Epithelial cell of esophagus (primary cell): Measurements from ENCODE around the gene KRT3.

ENCODE experiments used
- DNase-seq: peaks from one replicate; pipeline ENCODE4 v3.0.0; 2010; ENCODE audit warnings: low read depth
- H3K4me3 ChIP-seq: 2 replicates; pipeline ENCODE4 v1.5.1; 2011; ENCODE audit warnings: mild to moderate bottlenecking, low read length, control low read depth
- CTCF ChIP-seq: IDR thresholded peaks from 2 replicates; pipeline ENCODE4 v1.5.1; 2011; ENCODE audit warnings: low read depth, mild to moderate bottlenecking, low read length, control low read depth, inconsistent platforms; ENCODE audit not compliant: insufficient read depth; ENCODE audit errors: missing control alignments

KRT3 gene

GRCh38 chr12:52795694-52796428 lies at the start of gene KRT3:
Gene KRT3 (minus strand): TSS chr12:52796117. CDS start chr12:52796042, 75 bp downstream.
- no peak within 1 kb of the TSS for H3K4me3 ChIP-seq
- no peak for TF ChIP-seq CTCF
- no peak for DNase-seq

- DNase-seq, result no peak
- TF ChIP-seq CTCF, result no peak
- H3K4me3 ChIP-seq, result no peak overlapping the region
These were observed 48.5 kb upstream of the KRT3 start for GRCh38 chr12:52844386-52844785.

- no peak for DNase-seq
- TF ChIP-seq CTCF, result no peak
- no peak overlapping the region for H3K4me3 ChIP-seq
These were observed 43.7 kb upstream of the KRT3 start for GRCh38 chr12:52839436-52840105.

GRCh38 chr12:52838609-52839435 lies 42.9 kb upstream of the KRT3 start:
- no peak overlapping the region for H3K4me3 ChIP-seq
- DNase-seq, result no peak
- no peak for TF ChIP-seq CTCF

- TF ChIP-seq CTCF, result no peak
- no peak for DNase-seq
- H3K4me3 ChIP-seq, result no peak overlapping the region
These were observed 42.1 kb upstream of the KRT3 start for GRCh38 chr12:52837781-52838608.

- no peak overlapping the region for H3K4me3 ChIP-seq
- TF ChIP-seq CTCF, result no peak
- DNase-seq, result peak; percentile 86
These were observed 41.5 kb upstream of the KRT3 start for GRCh38 chr12:52837413-52837741.
